Ishikawa (cell line): ENCODE data around the gene ADCY9.

ENCODE experiments used
- CREB1 ChIP-seq: IDR thresholded peaks from 2 replicates; pipeline ENCODE4 v1.6.1; 2012; ENCODE audit warnings: low read depth
- EP300 ChIP-seq: IDR thresholded peaks from 2 replicates; pipeline ENCODE4 v1.6.1; 2012; ENCODE audit warnings: borderline replicate concordance
- FOXM1 ChIP-seq: IDR thresholded peaks from 2 replicates; pipeline ENCODE4 v1.6.1; 2012; ENCODE audit warnings: low read depth, borderline replicate concordance
- NFIC ChIP-seq: IDR thresholded peaks from 2 replicates; pipeline ENCODE4 v1.6.1; 2012
- RAD21 ChIP-seq: IDR thresholded peaks from 2 replicates; pipeline ENCODE4 v1.6.1; 2012; ENCODE audit warnings: low read depth
- TAF1 ChIP-seq: IDR thresholded peaks from 2 replicates; pipeline ENCODE4 v1.6.1; 2012; ENCODE audit warnings: low read depth, mild to moderate bottlenecking
- ZBTB7A ChIP-seq: IDR thresholded peaks from 2 replicates; pipeline ENCODE4 v1.6.1; 2012; ENCODE audit warnings: low read depth
- TF ChIP-seq, protein P1 (sequence below): IDR thresholded peaks from 2 replicates; pipeline ENCODE4 v1.6.1; 2012; ENCODE audit warnings: low read depth, mild to moderate bottlenecking
- TF ChIP-seq, protein P2 (sequence below): IDR thresholded peaks from 2 replicates; pipeline ENCODE4 v1.6.1; 2012

DNA sequence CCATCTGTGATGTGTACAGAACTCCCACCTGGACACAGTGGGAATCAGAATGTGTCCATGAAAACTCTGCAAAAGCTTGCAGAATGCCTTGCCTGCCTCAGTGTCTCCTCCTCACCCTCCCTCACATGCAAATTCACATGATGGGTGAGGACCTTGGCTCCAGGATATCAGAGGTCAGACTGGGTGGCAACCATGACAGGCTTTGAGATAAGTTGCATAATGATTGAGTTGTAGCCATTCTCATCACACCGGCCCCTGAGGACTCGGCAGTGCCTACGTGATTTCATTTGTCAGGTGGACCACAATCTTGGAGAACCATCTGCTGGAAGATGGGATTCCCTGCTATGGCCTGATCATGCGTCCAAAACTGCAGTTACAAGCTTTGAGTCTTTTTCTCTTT is 3.9 kb upstream of the ADCY9 start:
- TF ChIP-seq FOXM1 (no peak), NFIC (no peak), EP300 (no peak), CREB1 (no peak), ZBTB7A (no peak), RAD21 (no peak), TAF1 (no peak)
- TF ChIP-seq, protein P1, sequence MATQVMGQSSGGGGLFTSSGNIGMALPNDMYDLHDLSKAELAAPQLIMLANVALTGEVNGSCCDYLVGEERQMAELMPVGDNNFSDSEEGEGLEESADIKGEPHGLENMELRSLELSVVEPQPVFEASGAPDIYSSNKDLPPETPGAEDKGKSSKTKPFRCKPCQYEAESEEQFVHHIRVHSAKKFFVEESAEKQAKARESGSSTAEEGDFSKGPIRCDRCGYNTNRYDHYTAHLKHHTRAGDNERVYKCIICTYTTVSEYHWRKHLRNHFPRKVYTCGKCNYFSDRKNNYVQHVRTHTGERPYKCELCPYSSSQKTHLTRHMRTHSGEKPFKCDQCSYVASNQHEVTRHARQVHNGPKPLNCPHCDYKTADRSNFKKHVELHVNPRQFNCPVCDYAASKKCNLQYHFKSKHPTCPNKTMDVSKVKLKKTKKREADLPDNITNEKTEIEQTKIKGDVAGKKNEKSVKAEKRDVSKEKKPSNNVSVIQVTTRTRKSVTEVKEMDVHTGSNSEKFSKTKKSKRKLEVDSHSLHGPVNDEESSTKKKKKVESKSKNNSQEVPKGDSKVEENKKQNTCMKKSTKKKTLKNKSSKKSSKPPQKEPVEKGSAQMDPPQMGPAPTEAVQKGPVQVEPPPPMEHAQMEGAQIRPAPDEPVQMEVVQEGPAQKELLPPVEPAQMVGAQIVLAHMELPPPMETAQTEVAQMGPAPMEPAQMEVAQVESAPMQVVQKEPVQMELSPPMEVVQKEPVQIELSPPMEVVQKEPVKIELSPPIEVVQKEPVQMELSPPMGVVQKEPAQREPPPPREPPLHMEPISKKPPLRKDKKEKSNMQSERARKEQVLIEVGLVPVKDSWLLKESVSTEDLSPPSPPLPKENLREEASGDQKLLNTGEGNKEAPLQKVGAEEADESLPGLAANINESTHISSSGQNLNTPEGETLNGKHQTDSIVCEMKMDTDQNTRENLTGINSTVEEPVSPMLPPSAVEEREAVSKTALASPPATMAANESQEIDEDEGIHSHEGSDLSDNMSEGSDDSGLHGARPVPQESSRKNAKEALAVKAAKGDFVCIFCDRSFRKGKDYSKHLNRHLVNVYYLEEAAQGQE, result no peak
- TF ChIP-seq, protein P2, sequence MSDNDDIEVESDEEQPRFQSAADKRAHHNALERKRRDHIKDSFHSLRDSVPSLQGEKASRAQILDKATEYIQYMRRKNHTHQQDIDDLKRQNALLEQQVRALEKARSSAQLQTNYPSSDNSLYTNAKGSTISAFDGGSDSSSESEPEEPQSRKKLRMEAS, result no peak
